Activated CD4-positive, CD25-positive, alpha-beta regulatory T cell treated with anti-CD3 and anti-CD28 coated beads, Interleukin-2, amount 50 U/mL, for 24 hours (primary cell): ENCODE data around the gene KIF1B.
"Not testable (repeated sequence)": the region's sequence is repeated elsewhere in the genome, so short reads cannot be mapped to it uniquely, and the experiment has no call there.

Source experiments
- ATAC-seq, 2 donors: fragments of 150-1000 bp; cut with Tn5 transposase; one replicate each; pipeline ENCODE4 v1.10.0; 2021; ENCODE audit warnings: mild to moderate bottlenecking in 1 of 2, moderate library complexity in 1 of 2

The KIF1B gene

GRCh38 chr1:10236405-10237156 is 26.2 kb downstream of the KIF1B start:
- peak; percentile 17 to 64 for ATAC-seq

GRCh38 chr1:10237157-10237539 is 26.8 kb downstream of the KIF1B start:
- ATAC-seq: no peak

GRCh38 chr1:10242135-10242534 is 31.8 kb downstream of the KIF1B start:
- ATAC-seq: no peak

GRCh38 chr1:10242811-10243210 is 32.4 kb downstream of the KIF1B start:
- ATAC-seq: no peak

- no peak for ATAC-seq
Measured at GRCh38 chr1:10245674-10246073, 35.3 kb downstream of the KIF1B start.

- no peak for ATAC-seq
Measured at GRCh38 chr1:10249808-10250457, 39.6 kb downstream of the KIF1B start.

GRCh38 chr1:10250663-10251062 is 40.3 kb downstream of the KIF1B start:
- ATAC-seq: no peak

GRCh38 chr1:10251325-10252108 is 41.1 kb downstream of the KIF1B start:
- ATAC-seq: peak; percentile 90 to 96

- no peak for ATAC-seq
Measured at GRCh38 chr1:10252508-10252907, 42.1 kb downstream of the KIF1B start.

GRCh38 chr1:10253149-10253548 is 42.8 kb downstream of the KIF1B start:
- no peak for ATAC-seq

- ATAC-seq: peak; percentile 11 to 34
Measured at GRCh38 chr1:10253755-10254154, 43.4 kb downstream of the KIF1B start.

GRCh38 chr1:10257851-10258250 is 47.5 kb downstream of the KIF1B start:
- ATAC-seq: no peak

GRCh38 chr1:10259547-10259946 is 49.2 kb downstream of the KIF1B start:
- not testable (repeated sequence) for ATAC-seq

GRCh38 chr1:10263450-10264082 is 53.2 kb downstream of the KIF1B start:
- no peak for ATAC-seq

GRCh38 chr1:10265027-10265426 is 54.7 kb downstream of the KIF1B start:
- no peak for ATAC-seq

GRCh38 chr1:10265900-10266299 is 55.5 kb downstream of the KIF1B start:
- ATAC-seq: no peak

GRCh38 chr1:10267319-10267718 is 56.9 kb downstream of the KIF1B start:
- no peak for ATAC-seq

GRCh38 chr1:10267921-10268320 is 57.6 kb downstream of the KIF1B start:
- no peak for ATAC-seq

GRCh38 chr1:10271090-10271489 is 60.7 kb downstream of the KIF1B start:
- no peak for ATAC-seq

GRCh38 chr1:10271869-10272268 is 61.5 kb downstream of the KIF1B start:
- ATAC-seq: no peak

- ATAC-seq: no peak
Measured at GRCh38 chr1:10272274-10272673, 61.9 kb downstream of the KIF1B start.

GRCh38 chr1:10278880-10279279 is 68.5 kb downstream of the KIF1B start:
- ATAC-seq: no peak
